ENCODE measurements around the gene STYX. TPM values are rescaled to one million over a fixed set of nuclear protein-coding genes. Genes with fewer than 3 reads are reported as not detected.

STYX gene
- polyA plus RNA-seq, 1 of the 3 experiments (the other 2 are of a cell fraction): 3.5 TPM

DNA sequence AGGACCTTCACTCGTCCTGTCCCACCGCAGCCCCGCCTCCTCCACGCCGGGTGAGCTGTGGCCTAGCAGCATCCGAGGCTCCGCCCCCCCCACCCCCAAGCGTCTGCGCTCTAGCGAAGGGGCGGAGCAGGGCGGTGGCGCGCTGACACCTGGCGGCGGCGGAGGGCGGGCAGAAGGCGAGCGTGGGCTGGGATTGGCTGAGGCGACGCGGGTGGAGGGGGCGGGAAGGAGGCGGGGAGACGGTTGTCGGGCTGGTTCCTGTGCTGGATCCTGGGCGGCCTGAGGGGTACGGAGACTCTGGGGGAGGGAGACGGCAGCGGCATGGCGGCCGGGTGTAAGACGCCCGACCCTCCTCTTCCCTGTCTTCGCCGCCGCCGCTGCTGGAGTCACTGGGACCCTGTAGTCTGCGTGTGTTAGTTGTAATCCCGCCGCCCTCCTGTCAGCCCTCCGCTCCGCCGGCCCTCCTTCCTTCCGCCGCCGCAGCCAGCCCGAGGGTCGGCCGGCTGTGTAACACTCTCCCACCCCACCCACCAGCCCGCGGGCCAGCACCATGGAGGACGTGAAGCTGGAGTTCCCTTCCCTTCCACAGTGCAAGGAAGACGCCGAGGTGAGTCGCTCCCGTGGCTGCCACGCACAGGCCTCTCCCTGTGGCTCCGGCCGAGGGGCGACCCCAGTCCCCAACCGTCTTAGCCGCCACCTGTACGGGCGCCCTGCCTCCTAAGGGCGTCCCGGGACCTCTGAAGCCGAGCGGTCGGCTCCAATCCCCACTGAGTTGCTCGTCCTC lies at the start of gene STYX (continued):
- TF ChIP-seq, protein P1, sequence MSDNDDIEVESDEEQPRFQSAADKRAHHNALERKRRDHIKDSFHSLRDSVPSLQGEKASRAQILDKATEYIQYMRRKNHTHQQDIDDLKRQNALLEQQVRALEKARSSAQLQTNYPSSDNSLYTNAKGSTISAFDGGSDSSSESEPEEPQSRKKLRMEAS (IDR thresholded peaks at IDR 0.05; ENCODE audit: low read depth): no peak; the same call in 1 of the 2 replicates
- no peak for TF ChIP-seq EZH2phosphoT487 (IDR thresholded peaks at IDR 0.05; ENCODE audit: borderline replicate concordance, low read depth)
- TF ChIP-seq CTCF (IDR thresholded peaks at IDR 0.05): no peak
- TF ChIP-seq GATA2 (CRISPR knock-in tag; IDR thresholded peaks at IDR 0.05): no peak

DNA sequence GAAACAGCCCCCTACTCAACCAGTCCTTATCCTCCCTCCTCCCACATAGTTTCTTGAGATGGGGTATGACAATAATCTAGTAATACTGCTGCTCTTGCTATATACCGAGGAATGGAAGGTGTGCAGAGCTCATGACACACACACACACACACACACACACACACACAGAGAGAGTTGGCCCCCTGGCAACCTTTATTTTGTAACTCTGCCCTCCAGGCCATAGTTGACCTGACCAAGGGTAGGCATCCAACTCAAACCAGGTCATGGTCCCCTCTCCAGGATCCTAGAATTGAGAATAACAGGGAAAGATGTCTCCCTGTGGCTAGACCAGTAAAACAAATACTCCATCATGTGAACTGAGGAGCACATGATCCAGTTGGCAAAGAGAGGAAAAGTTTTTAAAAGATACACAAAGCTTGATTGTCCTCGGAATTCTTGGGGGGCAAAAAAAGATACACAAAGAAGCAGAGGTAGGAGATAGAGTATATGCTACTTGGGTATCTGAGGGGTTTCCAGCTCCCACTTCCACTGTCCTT lies 45.9 kb upstream of the STYX start:
- ChIA-PET POLR2A (interaction anchor here (1.2 kb wide), 1 partner anchor 12 kb away, joined by 6 read pairs; the partner anchor contains the start of gene ERO1A), CTCF (interaction anchor here (1.1 to 1.3 kb wide), 2 partner anchors 10 to 612 kb away, joined by 3 to 4 read pairs; no protein-coding TSS in a partner anchor)
- Histone ChIP-seq H3K9ac (no peak overlapping the region), H3K9me3 (no peaks in the 10 kb centered on the region), H3K79me2 (ENCODE audit: insufficient read depth) (peaks cover 75% of the 10 kb centered on the region), H3K27me3 (ENCODE audit: insufficient read depth) (no peaks in the 10 kb centered on the region), H3K36me3 (replicated peaks in 1 of 2; ENCODE audit: control insufficient read depth in 1 of 2, insufficient read depth in 2 of 2, low read length in 1 of 2) (peaks cover 9 to 15% of the 10 kb centered on the region in 2 experiments), H4K20me1 (ENCODE audit: insufficient read depth) (peaks cover 12% of the 10 kb centered on the region; the same call in 1 of the 2 replicates), H3K9me2 (no peaks in the 10 kb centered on the region), H3K4me3 (ENCODE audit: low read depth in 2 of 2, low read length in 1 of 2) (no peak overlapping the region), H3K4me1 (ENCODE audit: control insufficient read depth in 1 of 2, insufficient read depth in 2 of 2, low read depth in 1 of 2, low read length in 1 of 2) (no peaks in the 10 kb centered on the region; a peak in 2 of 4 replicates), H2AFZ (ENCODE audit: low read depth) (no peak overlapping the region), H3K4me2 (no peak overlapping the region), H3K27ac (ENCODE audit: low read depth in 2 of 2, low read length in 1 of 2) (no peak overlapping the region), H3F3A (replicated peaks; ENCODE audit: insufficient read depth) (peaks cover 5% of the 10 kb centered on the region)
- no peak for TF ChIP-seq RFX5 (IDR thresholded peaks at IDR 0.05; ENCODE audit: low read length)
- TF ChIP-seq, protein P1 (IDR thresholded peaks at IDR 0.05; ENCODE audit: low read depth): no peak
- TF ChIP-seq MXI1 (IDR thresholded peaks at IDR 0.05; ENCODE audit: low read depth, low read length): no peak
- TF ChIP-seq, protein P2, sequence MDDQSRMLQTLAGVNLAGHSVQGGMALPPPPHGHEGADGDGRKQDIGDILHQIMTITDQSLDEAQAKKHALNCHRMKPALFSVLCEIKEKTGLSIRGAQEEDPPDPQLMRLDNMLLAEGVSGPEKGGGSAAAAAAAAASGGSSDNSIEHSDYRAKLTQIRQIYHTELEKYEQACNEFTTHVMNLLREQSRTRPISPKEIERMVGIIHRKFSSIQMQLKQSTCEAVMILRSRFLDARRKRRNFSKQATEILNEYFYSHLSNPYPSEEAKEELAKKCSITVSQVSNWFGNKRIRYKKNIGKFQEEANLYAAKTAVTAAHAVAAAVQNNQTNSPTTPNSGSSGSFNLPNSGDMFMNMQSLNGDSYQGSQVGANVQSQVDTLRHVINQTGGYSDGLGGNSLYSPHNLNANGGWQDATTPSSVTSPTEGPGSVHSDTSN (IDR thresholded peaks at IDR 0.05): no peak
- TF ChIP-seq NRF1 (IDR thresholded peaks at IDR 0.05; ENCODE audit: low read depth, low read length): no peak
- TF ChIP-seq FOSL2 (IDR thresholded peaks at IDR 0.05; ENCODE audit: borderline replicate concordance, low read depth): no peak
- no peak for TF ChIP-seq SMC3 (IDR thresholded peaks at IDR 0.05; ENCODE audit: low read depth, low read length)
- TF ChIP-seq, protein P3, sequence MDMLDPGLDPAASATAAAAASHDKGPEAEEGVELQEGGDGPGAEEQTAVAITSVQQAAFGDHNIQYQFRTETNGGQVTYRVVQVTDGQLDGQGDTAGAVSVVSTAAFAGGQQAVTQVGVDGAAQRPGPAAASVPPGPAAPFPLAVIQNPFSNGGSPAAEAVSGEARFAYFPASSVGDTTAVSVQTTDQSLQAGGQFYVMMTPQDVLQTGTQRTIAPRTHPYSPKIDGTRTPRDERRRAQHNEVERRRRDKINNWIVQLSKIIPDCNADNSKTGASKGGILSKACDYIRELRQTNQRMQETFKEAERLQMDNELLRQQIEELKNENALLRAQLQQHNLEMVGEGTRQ (IDR thresholded peaks at IDR 0.05; ENCODE audit: borderline replicate concordance, low read depth, low read length): no peak
- no peak for TF ChIP-seq CHD2 (IDR thresholded peaks at IDR 0.05; ENCODE audit: low read length, partially characterized antibody)
- no peak for TF ChIP-seq RXRA (IDR thresholded peaks at IDR 0.05; ENCODE audit: borderline replicate concordance, low read depth)
- no peak for TF ChIP-seq YY1 (IDR thresholded peaks at IDR 0.05; ENCODE audit: low read depth)
- TF ChIP-seq SIN3A (IDR thresholded peaks at IDR 0.05; ENCODE audit: borderline replicate concordance, low read depth, low read length): no peak
- TF ChIP-seq GATA2 (CRISPR knock-in tag; IDR thresholded peaks at IDR 0.05): no peak
- TF ChIP-seq JUND (IDR thresholded peaks at IDR 0.05): no peak
- no peak for TF ChIP-seq EZH2phosphoT487 (IDR thresholded peaks at IDR 0.05; ENCODE audit: borderline replicate concordance, low read depth)
- TF ChIP-seq TAF1 (IDR thresholded peaks at IDR 0.05; ENCODE audit: borderline replicate concordance, low read depth, low read length): no peak
- no peak for TF ChIP-seq ZBTB33 (IDR thresholded peaks at IDR 0.05; ENCODE audit: borderline replicate concordance, low read depth)
- WGBS (ENCODE audit: low lambda C conversion rate): 98% methylated on average over 2 of the region's 2 CpGs
- no peak for DNase-seq

Measured in SK-N-SH (cell line).